ENCODE data around the gene GLIPR2.
A peak's percentile ranks its signal among the peaks of the same experiment; 100 is the strongest.
"Not testable (repeated sequence)": the region's sequence is repeated elsewhere in the genome, so short reads cannot be mapped to it uniquely, and the experiment has no call there.

GLIPR2 gene

GRCh38 chr9:36174731-36175130 lies 38.2 kb downstream of the GLIPR2 start:
- H3K9me3 ChIP-seq, result no peaks in the 10 kb centered on the region
- H3K27me3 ChIP-seq, result no peaks in the 10 kb centered on the region
- no peaks in the 10 kb centered on the region for H3K4me1 ChIP-seq
- no peak overlapping the region for H3K4me3 ChIP-seq (ENCODE audit: low read depth, low read length)
- TF ChIP-seq, protein P1, sequence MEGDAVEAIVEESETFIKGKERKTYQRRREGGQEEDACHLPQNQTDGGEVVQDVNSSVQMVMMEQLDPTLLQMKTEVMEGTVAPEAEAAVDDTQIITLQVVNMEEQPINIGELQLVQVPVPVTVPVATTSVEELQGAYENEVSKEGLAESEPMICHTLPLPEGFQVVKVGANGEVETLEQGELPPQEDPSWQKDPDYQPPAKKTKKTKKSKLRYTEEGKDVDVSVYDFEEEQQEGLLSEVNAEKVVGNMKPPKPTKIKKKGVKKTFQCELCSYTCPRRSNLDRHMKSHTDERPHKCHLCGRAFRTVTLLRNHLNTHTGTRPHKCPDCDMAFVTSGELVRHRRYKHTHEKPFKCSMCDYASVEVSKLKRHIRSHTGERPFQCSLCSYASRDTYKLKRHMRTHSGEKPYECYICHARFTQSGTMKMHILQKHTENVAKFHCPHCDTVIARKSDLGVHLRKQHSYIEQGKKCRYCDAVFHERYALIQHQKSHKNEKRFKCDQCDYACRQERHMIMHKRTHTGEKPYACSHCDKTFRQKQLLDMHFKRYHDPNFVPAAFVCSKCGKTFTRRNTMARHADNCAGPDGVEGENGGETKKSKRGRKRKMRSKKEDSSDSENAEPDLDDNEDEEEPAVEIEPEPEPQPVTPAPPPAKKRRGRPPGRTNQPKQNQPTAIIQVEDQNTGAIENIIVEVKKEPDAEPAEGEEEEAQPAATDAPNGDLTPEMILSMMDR (IDR thresholded peaks at IDR 0.05; ENCODE audit: low read depth, low read length), result no peak
- no peaks in the 10 kb centered on the region for H3K36me3 ChIP-seq
- no peak for DNase-seq

DNA sequence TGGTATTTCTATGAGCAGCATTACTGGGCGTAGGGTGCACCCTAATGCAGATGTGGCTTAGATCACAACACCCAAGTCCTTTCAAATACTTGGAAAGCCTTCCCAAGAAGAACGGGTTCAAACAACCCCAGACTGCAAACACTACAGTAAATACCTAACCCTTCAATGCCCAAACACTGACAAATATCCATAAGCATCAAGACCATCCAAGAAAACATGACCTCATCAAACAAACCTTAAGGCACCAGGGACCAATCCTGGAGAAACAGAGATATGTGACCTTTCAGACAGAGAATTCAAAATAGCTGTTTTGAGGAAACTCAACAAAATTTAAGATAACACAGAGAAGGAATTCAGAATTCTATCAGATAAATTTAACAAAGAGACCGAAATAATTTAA lies 38.7 kb downstream of the GLIPR2 start:
- H3K36me3 ChIP-seq; H3K27me3 ChIP-seq; DNase-seq; H3K9me3 ChIP-seq; H3K4me1 ChIP-seq; H3K4me3 ChIP-seq (ENCODE audit: low read depth, low read length): not testable (repeated sequence)

DNA sequence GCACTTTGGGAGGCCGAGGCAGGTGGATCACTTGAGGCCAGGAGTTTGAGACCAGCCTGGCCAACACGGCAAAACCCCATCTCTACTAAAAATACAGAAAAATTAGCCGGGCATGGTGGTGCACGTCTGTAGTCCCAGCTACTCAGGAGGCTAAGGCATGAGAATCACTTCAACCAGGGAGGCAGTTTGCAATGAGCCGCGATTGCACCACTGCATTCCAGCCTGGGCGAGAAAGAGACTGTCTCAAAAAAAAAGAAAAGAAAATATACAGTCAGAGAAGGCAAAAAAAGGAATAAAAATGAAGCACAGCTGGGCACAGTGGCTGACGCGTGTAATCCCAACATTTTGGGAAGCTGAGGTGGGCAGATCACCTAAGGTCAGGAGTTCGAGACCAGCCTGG lies 40.0 kb downstream of the GLIPR2 start:
- not testable (repeated sequence) for H3K4me3 ChIP-seq (ENCODE audit: low read depth, low read length); H3K36me3 ChIP-seq; H3K4me1 ChIP-seq; H3K27me3 ChIP-seq; H3K9me3 ChIP-seq; DNase-seq

GRCh38 chr9:36177571-36177970 lies 41.0 kb downstream of the GLIPR2 start:
- Histone ChIP-seq H3K4me3 (ENCODE audit: low read depth, low read length) (no peak overlapping the region), H3K4me1 (no peaks in the 10 kb centered on the region), H3K27me3 (no peaks in the 10 kb centered on the region), H3K36me3 (no peaks in the 10 kb centered on the region), H3K9me3 (no peaks in the 10 kb centered on the region)
- DNase-seq, result no peak
- TF ChIP-seq, protein P1 (IDR thresholded peaks at IDR 0.05; ENCODE audit: low read depth, low read length), result no peak

- not testable (repeated sequence) for H3K4me1 ChIP-seq; H3K4me3 ChIP-seq (ENCODE audit: low read depth, low read length); H3K27me3 ChIP-seq; DNase-seq; H3K9me3 ChIP-seq; H3K36me3 ChIP-seq
These were observed 43.7 kb downstream of the GLIPR2 start for GRCh38 chr9:36180243-36180642.

DNA sequence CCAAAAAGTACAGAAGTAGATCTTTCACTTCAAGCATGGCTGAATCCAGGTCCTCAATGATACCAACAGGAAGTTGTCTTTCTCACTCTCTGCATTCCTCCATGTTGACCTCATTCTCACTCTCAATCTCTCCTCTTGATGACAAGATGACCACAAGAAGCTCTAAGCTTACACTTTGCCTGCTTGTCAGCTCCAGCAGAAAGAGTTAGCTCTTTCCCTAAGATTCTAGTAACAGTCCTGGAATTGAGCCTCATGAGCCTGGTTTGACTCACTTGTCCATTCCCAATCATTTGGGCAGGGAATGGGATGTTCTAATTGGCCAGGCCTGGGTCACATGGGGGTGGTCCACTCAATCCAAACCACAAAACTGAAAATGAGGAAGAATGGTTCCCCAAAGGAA lies 50.9 kb downstream of the GLIPR2 start:
- no peak for DNase-seq
- TF ChIP-seq, protein P1 (IDR thresholded peaks at IDR 0.05; ENCODE audit: low read depth, low read length), result no peak
- Histone ChIP-seq H3K4me3 (ENCODE audit: low read depth, low read length) (no peak overlapping the region), H3K9me3 (no peaks in the 10 kb centered on the region), H3K36me3 (no peaks in the 10 kb centered on the region), H3K4me1 (0 out of 2 replicates have a peak, but pooled peaks cover 3% of the 10 kb centered on the region), H3K27me3 (no peaks in the 10 kb centered on the region)

GRCh38 chr9:36188212-36188611 lies 51.7 kb downstream of the GLIPR2 start:
- DNase-seq, result no peak
- H3K9me3 ChIP-seq, result no peaks in the 10 kb centered on the region
- no peak overlapping the region for H3K4me3 ChIP-seq (ENCODE audit: low read depth, low read length)
- H3K36me3 ChIP-seq, result no peaks in the 10 kb centered on the region
- TF ChIP-seq, protein P1 (IDR thresholded peaks at IDR 0.05; ENCODE audit: low read depth, low read length), result no peak
- H3K27me3 ChIP-seq, result no peaks in the 10 kb centered on the region
- peaks cover 6% of the 10 kb centered on the region for H3K4me1 ChIP-seq

- Histone ChIP-seq H3K9me3 (no peaks in the 10 kb centered on the region), H3K27me3 (no peaks in the 10 kb centered on the region), H3K4me3 (ENCODE audit: low read depth, low read length) (peak overlapping the region; percentile 96), H3K4me1 (peaks cover 6% of the 10 kb centered on the region), H3K36me3 (peaks cover 2% of the 10 kb centered on the region)
- TF ChIP-seq, protein P1 (IDR thresholded peaks at IDR 0.05; ENCODE audit: low read depth, low read length), result no peak
- DNase-seq, result no peak
These were observed 53.4 kb downstream of the GLIPR2 start for GRCh38 chr9:36189976-36190375.

Measured in BE2C (cell line).